KOPT-K1 (cell line): ENCODE measurements around the gene IRF9.
A peak's percentile ranks its signal among the peaks of the same experiment; 100 is the strongest.

Experiments used
- H3K27ac ChIP-seq: fragments of 200-600 bp; sonication (generic); 2 replicates; pipeline ENCODE4 v1.5.1; 2016; ENCODE audit warnings: antibody characterized with exemption, mild to moderate bottlenecking, low read depth, low read length; ENCODE audit not compliant: poor library complexity, severe bottlenecking
- H3K36me3 ChIP-seq: fragments of 200-600 bp; sonication (generic); 2 replicates; pipeline ENCODE4 v1.5.1; 2017; ENCODE audit warnings: antibody characterized with exemption, mild to moderate bottlenecking, low read length, moderate library complexity; ENCODE audit not compliant: insufficient read depth
- H3K9me3 ChIP-seq: fragments of 200-600 bp; sonication (generic); 2 replicates; pipeline ENCODE4 v1.5.1; 2017; ENCODE audit warnings: antibody characterized with exemption, low read length, mild to moderate bottlenecking; ENCODE audit not compliant: insufficient read depth, poor library complexity, severe bottlenecking

IRF9 gene

GRCh38 chr14:24186831-24187538 lies 25.9 kb downstream of the IRF9 start:
- peaks cover 72% of the 10 kb centered on the region for H3K36me3 ChIP-seq
- H3K9me3 ChIP-seq, result no peaks in the 10 kb centered on the region
- peak overlapping the region; percentile 66 for H3K27ac ChIP-seq

GRCh38 chr14:24187539-24187915 lies 26.5 kb downstream of the IRF9 start:
- Histone ChIP-seq H3K27ac (peak overlapping the region; percentile 66), H3K9me3 (no peaks in the 10 kb centered on the region), H3K36me3 (peaks cover 72% of the 10 kb centered on the region)

GRCh38 chr14:24188251-24189058 lies 27.4 kb downstream of the IRF9 start, which contains the start of gene IPO4:
IPO4 (minus strand) TSS chr14:24188816; CDS start chr14:24188787, 29 bp downstream.
- Histone ChIP-seq H3K27ac (peak within 1 kb of the TSS; percentile 66), H3K9me3 (no peaks in the 10 kb centered on the region), H3K36me3 (peaks cover 71% of the 10 kb centered on the region)

GRCh38 chr14:24189059-24189375 lies 28.0 kb downstream of the IRF9 start:
- peaks cover 68% of the 10 kb centered on the region for H3K36me3 ChIP-seq
- H3K27ac ChIP-seq, result peak overlapping the region; percentile 66
- no peaks in the 10 kb centered on the region for H3K9me3 ChIP-seq

GRCh38 chr14:24189460-24189859 lies 28.4 kb downstream of the IRF9 start:
- peak overlapping the region; percentile 66 for H3K27ac ChIP-seq
- peaks cover 67% of the 10 kb centered on the region for H3K36me3 ChIP-seq

GRCh38 chr14:24190416-24190815 lies 29.4 kb downstream of the IRF9 start:
- H3K27ac ChIP-seq, result no peak overlapping the region
- H3K36me3 ChIP-seq, result peaks cover 57% of the 10 kb centered on the region
- H3K9me3 ChIP-seq, result no peaks in the 10 kb centered on the region

More at GRCh38 chr14:24189460-24189859, 28.4 kb downstream of the IRF9 start:
- no peaks in the 10 kb centered on the region for H3K9me3 ChIP-seq

- Histone ChIP-seq H3K27ac (no peak overlapping the region), H3K9me3 (no peaks in the 10 kb centered on the region), H3K36me3 (peaks cover 40% of the 10 kb centered on the region)
These were observed 31.9 kb downstream of the IRF9 start for GRCh38 chr14:24192933-24193332.

- Histone ChIP-seq H3K36me3 (peaks cover 47% of the 10 kb centered on the region), H3K27ac (peak overlapping the region; percentile 98), H3K9me3 (no peaks in the 10 kb centered on the region)
These were observed 33.3 kb downstream of the IRF9 start for GRCh38 chr14:24194186-24194872.

GRCh38 chr14:24194873-24195185 lies 33.8 kb downstream of the IRF9 start:
- Histone ChIP-seq H3K27ac (peak overlapping the region; percentile 98), H3K36me3 (peaks cover 47% of the 10 kb centered on the region), H3K9me3 (no peaks in the 10 kb centered on the region)

GRCh38 chr14:24195186-24196070 lies 34.4 kb downstream of the IRF9 start, which contains the start of gene TM9SF1:
TM9SF1 (minus strand) TSS chr14:24195441; CDS start chr14:24195019, 422 bp downstream.
- Histone ChIP-seq H3K36me3 (peaks cover 44% of the 10 kb centered on the region), H3K27ac (peak within 1 kb of the TSS; percentile 98), H3K9me3 (no peaks in the 10 kb centered on the region)

- peak overlapping the region; percentile 98 for H3K27ac ChIP-seq
- peaks cover 40% of the 10 kb centered on the region for H3K36me3 ChIP-seq
These were observed 35.3 kb downstream of the IRF9 start for GRCh38 chr14:24196071-24197055.

GRCh38 chr14:24197056-24197450 lies 36.0 kb downstream of the IRF9 start:
- peaks cover 6% of the 10 kb centered on the region for H3K9me3 ChIP-seq
- H3K27ac ChIP-seq, result no peak overlapping the region
- H3K36me3 ChIP-seq, result peaks cover 40% of the 10 kb centered on the region

More at GRCh38 chr14:24196071-24197055, 35.3 kb downstream of the IRF9 start:
- H3K9me3 ChIP-seq, result peaks cover under 1% of the 10 kb centered on the region

GRCh38 chr14:24198814-24199524 lies 37.9 kb downstream of the IRF9 start:
- peaks cover 41% of the 10 kb centered on the region for H3K36me3 ChIP-seq
- H3K9me3 ChIP-seq, result peaks cover 19% of the 10 kb centered on the region
- no peak overlapping the region for H3K27ac ChIP-seq
